Muscle of leg (tissue), 11 donors: ENCODE data around the gene CSRP3. TPM values are rescaled to one million over a fixed set of nuclear protein-coding genes. Genes with fewer than 3 reads are reported as not detected.

Source experiments
- DNase-seq: peaks from one replicate; pipeline ENCODE4 v3.0.0; 2013
- H3K27ac ChIP-seq: one replicate; pipeline ENCODE4 v1.5.1; 2013; ENCODE audit warnings: mild to moderate bottlenecking, low read length, control low read depth
- H3K27me3 ChIP-seq: one replicate; pipeline ENCODE4 v1.6.1; 2013; ENCODE audit warnings: low read length; ENCODE audit not compliant: control insufficient read depth, insufficient read depth
- H3K36me3 ChIP-seq: one replicate; pipeline ENCODE4 v1.6.1; 2013; ENCODE audit warnings: low read length; ENCODE audit not compliant: control insufficient read depth, insufficient read depth
- H3K4me1 ChIP-seq: one replicate; pipeline ENCODE4 v1.6.1; 2013; ENCODE audit warnings: low read length; ENCODE audit not compliant: control insufficient read depth, insufficient read depth
- H3K4me3 ChIP-seq: one replicate; pipeline ENCODE4 v1.5.1; 2013; ENCODE audit warnings: low read length, control low read depth
- H3K9me3 ChIP-seq: replicated peaks from 2 replicates; pipeline ENCODE4 v1.6.1; 2013; ENCODE audit warnings: low read depth, low read length; ENCODE audit not compliant: control insufficient read depth
- WGBS: methylation state at CpG from one replicate; pipeline ENCODE4 v1.1.5; 2013; ENCODE audit warnings: missing lambda C conversion rate; ENCODE audit not compliant: insufficient coverage; 5-methylcytosine and 5-hydroxymethylcytosine counted together
- polyA plus RNA-seq, 8 donors: library from polyadenylated mRNA; unstranded; fragments of 120-200 nt; gene quantifications; one replicate each; pipeline versions ENCODE4 v1.2.1 to v1.2.3, GENCODE V29; 2013; ENCODE audit warnings: inconsistent platforms in 1 of 8, low replicate concordance in 1 of 8; ENCODE audit not compliant: insufficient read length in 8 of 8, insufficient read depth in 1 of 8
- total RNA-seq: library from RNA; stranded (reverse); fragments of 120-200 nt; gene quantifications from one replicate; pipeline ENCODE4 v1.2.4, GENCODE V29; 2013

The CSRP3 gene
- total and polyA plus RNA-seq, 9 donors: 412 to 714 (median 612) TPM

DNA sequence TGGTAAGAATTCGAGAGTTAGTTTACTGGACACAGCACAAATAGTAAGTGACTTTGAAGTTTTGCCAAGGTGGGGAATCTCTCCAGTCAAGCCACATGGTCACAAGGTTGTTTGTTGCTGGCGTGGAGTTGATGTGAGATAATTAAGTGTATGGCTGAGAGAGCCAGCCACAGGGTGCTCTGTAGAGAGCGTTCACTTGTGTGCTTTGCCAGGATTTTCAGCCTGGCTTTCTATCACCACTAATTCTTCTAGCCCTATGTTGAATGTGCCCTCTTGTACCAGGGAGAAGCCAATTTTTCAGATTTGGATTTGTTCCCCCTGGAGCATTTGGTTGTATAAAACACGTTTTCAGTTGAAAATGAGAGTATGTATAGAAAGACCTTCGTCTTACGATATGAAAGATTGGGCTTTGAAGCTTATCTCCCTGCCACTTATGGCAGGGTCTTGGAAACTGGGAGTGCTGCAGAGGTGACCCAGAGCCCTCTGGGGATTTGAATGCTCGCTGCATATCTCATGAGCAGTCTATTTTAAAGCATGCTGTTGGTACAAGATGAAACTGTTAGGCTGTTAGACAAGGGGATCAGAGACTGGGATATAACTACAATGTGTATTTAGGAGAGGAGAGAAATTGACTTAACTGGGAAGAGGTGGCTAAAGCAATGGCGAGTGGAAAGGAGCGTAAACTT lies 28.6 kb downstream of the CSRP3 start:
- 96% methylated on average over 6 of the region's 9 CpGs for WGBS
- DNase-seq: no peak
- no peak overlapping the region for H3K27ac ChIP-seq
- no peak overlapping the region for H3K4me3 ChIP-seq
- H3K4me1 ChIP-seq: no peaks in the 10 kb centered on the region
- H3K27me3 ChIP-seq: no peaks in the 10 kb centered on the region
- peaks cover 20% of the 10 kb centered on the region for H3K36me3 ChIP-seq
- no peaks in the 10 kb centered on the region for H3K9me3 ChIP-seq

GRCh38 chr11:19168090-19168489 lies 33.7 kb downstream of the CSRP3 start:
- Histone ChIP-seq H3K36me3 (peaks cover 16% of the 10 kb centered on the region), H3K4me3 (no peak overlapping the region), H3K9me3 (no peaks in the 10 kb centered on the region), H3K27me3 (no peaks in the 10 kb centered on the region), H3K4me1 (no peaks in the 10 kb centered on the region), H3K27ac (no peak overlapping the region)
- no peak for DNase-seq
- no CpG with 5 or more reads among the region's 2 CpGs for WGBS

- Histone ChIP-seq H3K36me3 (peaks cover 11% of the 10 kb centered on the region), H3K27ac (no peak overlapping the region), H3K4me3 (no peak overlapping the region), H3K27me3 (no peaks in the 10 kb centered on the region), H3K9me3 (no peaks in the 10 kb centered on the region), H3K4me1 (no peaks in the 10 kb centered on the region)
- no CpG with 5 or more reads among the region's 2 CpGs for whole genome bisulfite sequencing
- DNase-seq: no peak
These were observed 36.9 kb downstream of the CSRP3 start for GRCh38 chr11:19164881-19165280.

DNA sequence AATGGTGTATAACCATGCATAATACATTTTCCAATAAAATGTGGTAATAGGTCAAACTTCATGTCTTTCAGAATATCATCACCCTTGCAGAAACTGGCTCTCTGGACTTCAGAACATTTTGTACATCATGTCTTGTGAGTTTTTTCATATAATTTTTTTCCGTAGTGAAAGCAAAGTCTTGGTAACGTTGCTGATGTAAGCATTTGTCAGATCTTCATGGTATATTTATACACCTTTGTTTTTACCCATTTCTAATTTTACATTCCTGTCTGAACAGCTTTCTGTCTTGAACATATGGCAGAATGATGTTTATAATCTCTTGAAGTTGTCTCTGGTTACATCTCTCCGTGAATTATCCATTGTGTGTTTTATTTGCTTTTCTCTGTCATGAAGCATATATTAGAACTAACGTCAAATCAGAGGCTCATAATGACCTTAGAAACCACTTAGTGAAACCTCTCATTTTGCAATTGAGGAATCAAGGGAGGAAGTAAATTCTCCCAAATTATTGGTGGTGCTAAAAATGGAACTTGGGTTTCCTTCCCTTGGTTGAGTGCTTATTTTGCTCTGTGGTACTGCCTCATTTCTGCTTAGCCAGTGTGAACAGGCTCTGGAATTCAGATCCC lies 37.4 kb downstream of the CSRP3 start:
- peaks cover 11% of the 10 kb centered on the region for H3K36me3 ChIP-seq
- H3K4me1 ChIP-seq: no peaks in the 10 kb centered on the region
- no peaks in the 10 kb centered on the region for H3K9me3 ChIP-seq
- H3K27ac ChIP-seq: no peak overlapping the region
- WGBS: no CpG with 5 or more reads among the region's 4 CpGs
- no peak for DNase-seq
- H3K27me3 ChIP-seq: no peaks in the 10 kb centered on the region
- no peak overlapping the region for H3K4me3 ChIP-seq

GRCh38 chr11:19163617-19164016 lies 38.2 kb downstream of the CSRP3 start:
- Histone ChIP-seq H3K4me1 (no peaks in the 10 kb centered on the region), H3K27ac (no peak overlapping the region), H3K9me3 (no peaks in the 10 kb centered on the region), H3K36me3 (peaks cover 11% of the 10 kb centered on the region), H3K4me3 (no peak overlapping the region), H3K27me3 (no peaks in the 10 kb centered on the region)
- no CpG with 5 or more reads among the region's 1 CpG for WGBS
- DNase-seq: no peak

DNA sequence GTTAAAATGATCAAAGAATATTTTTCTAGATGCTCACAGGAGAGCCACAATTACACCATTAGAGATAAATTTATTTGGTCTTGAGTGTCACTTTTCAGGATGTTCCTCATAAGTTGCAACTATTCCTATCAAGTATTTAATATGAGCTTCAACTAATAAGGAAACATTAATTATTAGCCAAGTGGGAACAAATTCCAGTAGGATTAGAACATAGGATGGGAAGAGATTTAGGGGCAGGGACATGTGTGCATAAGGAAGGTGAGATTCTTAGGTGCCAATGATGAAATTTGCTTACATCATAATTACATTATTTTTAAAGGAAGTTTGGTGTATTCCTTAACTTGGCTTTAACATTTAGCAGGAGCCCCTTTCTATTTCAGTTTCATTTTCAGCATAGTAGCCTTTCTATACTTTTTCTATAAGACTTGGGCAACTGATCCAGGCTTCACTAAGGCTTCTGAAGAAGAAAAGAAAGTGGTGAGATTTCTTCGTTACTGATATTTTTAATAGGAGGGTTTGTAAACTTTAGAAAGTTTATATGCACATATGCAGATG lies 38.8 kb downstream of the CSRP3 start:
- Histone ChIP-seq H3K4me1 (no peaks in the 10 kb centered on the region), H3K4me3 (no peak overlapping the region), H3K36me3 (peaks cover 11% of the 10 kb centered on the region), H3K27ac (no peak overlapping the region), H3K9me3 (no peaks in the 10 kb centered on the region), H3K27me3 (no peaks in the 10 kb centered on the region)
- WGBS: no CpG with 5 or more reads among the region's 1 CpG
- no peak for DNase-seq

- Histone ChIP-seq H3K9me3 (no peaks in the 10 kb centered on the region), H3K4me3 (no peak overlapping the region), H3K36me3 (peaks cover 11% of the 10 kb centered on the region), H3K4me1 (no peaks in the 10 kb centered on the region), H3K27me3 (no peaks in the 10 kb centered on the region), H3K27ac (no peak overlapping the region)
- DNase-seq: no peak
- no CpG with 5 or more reads among the region's 2 CpGs for WGBS
These were observed 40.1 kb downstream of the CSRP3 start for GRCh38 chr11:19161651-19162050.

- Histone ChIP-seq H3K36me3 (peaks cover 11% of the 10 kb centered on the region), H3K4me1 (no peaks in the 10 kb centered on the region), H3K4me3 (no peak overlapping the region), H3K27me3 (no peaks in the 10 kb centered on the region), H3K9me3 (no peaks in the 10 kb centered on the region), H3K27ac (no peak overlapping the region)
- WGBS: 66% methylated on average over 3 of the region's 6 CpGs
- DNase-seq: no peak
These were observed 40.9 kb downstream of the CSRP3 start for GRCh38 chr11:19160847-19161246.

DNA sequence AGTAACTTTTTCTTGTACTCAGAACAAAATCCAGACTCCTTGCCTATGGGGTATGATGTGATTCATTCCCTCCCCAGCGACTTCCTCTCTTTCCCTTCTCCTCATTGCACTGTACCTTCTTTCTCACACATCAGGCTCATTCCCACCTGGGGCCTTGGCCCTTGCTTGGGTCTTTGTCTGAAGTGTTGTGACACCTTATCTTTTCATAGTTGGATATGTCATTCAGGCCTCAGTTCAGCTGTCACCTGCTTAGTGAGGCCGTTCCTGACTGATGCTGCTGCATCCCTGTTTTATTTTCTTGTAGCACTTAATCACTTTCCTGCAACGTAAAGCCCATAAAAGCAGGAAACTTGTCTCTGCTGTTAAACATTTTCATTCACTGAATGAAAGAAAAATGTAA lies 44.9 kb downstream of the CSRP3 start:
- Histone ChIP-seq H3K4me3 (no peak overlapping the region), H3K4me1 (no peaks in the 10 kb centered on the region), H3K36me3 (peaks cover 10% of the 10 kb centered on the region), H3K27me3 (no peaks in the 10 kb centered on the region), H3K9me3 (no peaks in the 10 kb centered on the region), H3K27ac (no peak overlapping the region)
- WGBS: no CpG with 5 or more reads among the region's 3 CpGs
- DNase-seq: no peak

GRCh38 chr11:19145319-19145718 lies 56.5 kb downstream of the CSRP3 start:
- no peak overlapping the region for H3K4me3 ChIP-seq
- WGBS: 83% methylated on average over 3 of the region's 3 CpGs
- no peaks in the 10 kb centered on the region for H3K4me1 ChIP-seq
- H3K27me3 ChIP-seq: no peaks in the 10 kb centered on the region
- H3K9me3 ChIP-seq: no peaks in the 10 kb centered on the region
- no peak overlapping the region for H3K27ac ChIP-seq
- DNase-seq: no peak
- no peaks in the 10 kb centered on the region for H3K36me3 ChIP-seq
